ENCODE data around the gene CYP26A1.

CYP26A1 gene

GRCh38 chr10:93065675-93066543, 7.8 kb upstream of the CYP26A1 start:
- Histone ChIP-seq H3K4me1 (ENCODE audit: control insufficient read depth, insufficient read depth, low read length) (peaks cover 30% of the 10 kb centered on the region), H3K27me3 (ENCODE audit: control insufficient read depth in 1 of 2, insufficient read depth in 2 of 2, low read length in 2 of 2) (peaks cover 58 to 61% of the 10 kb centered on the region in 2 donors), H3K9me3 (ENCODE audit: control insufficient read depth in 2 of 2, low read length in 2 of 2) (no peaks in the 10 kb centered on the region), H3K9ac (ENCODE audit: low read length in 2 of 2) (no peak overlapping the region), H3K4me3 (ENCODE audit: low read length in 2 of 2) (peak overlapping the region in 1 of 2 donors; percentile 35), H3K27ac (ENCODE audit: low read length) (no peak overlapping the region), H3K36me3 (ENCODE audit: control insufficient read depth in 2 of 2, insufficient read depth in 2 of 2, low read length in 2 of 2) (no peaks in the 10 kb centered on the region)

- Histone ChIP-seq H3K4me1 (ENCODE audit: control insufficient read depth, insufficient read depth, low read length) (peaks cover 27% of the 10 kb centered on the region), H3K9me3 (ENCODE audit: control insufficient read depth in 2 of 2, low read length in 2 of 2) (no peaks in the 10 kb centered on the region), H3K9ac (ENCODE audit: low read length in 2 of 2) (no peak overlapping the region)
Measured at GRCh38 chr10:93066544-93066913, 7.2 kb upstream of the CYP26A1 start.

GRCh38 chr10:93067443-93068365, 6.0 kb upstream of the CYP26A1 start:
- Histone ChIP-seq H3K4me1 (ENCODE audit: control insufficient read depth, insufficient read depth, low read length) (peaks cover 23% of the 10 kb centered on the region), H3K36me3 (ENCODE audit: control insufficient read depth in 2 of 2, insufficient read depth in 2 of 2, low read length in 2 of 2) (no peaks in the 10 kb centered on the region), H3K9me3 (ENCODE audit: control insufficient read depth in 2 of 2, low read length in 2 of 2) (no peaks in the 10 kb centered on the region), H3K27me3 (ENCODE audit: control insufficient read depth in 1 of 2, insufficient read depth in 2 of 2, low read length in 2 of 2) (peaks cover 61 to 66% of the 10 kb centered on the region in 2 donors), H3K9ac (ENCODE audit: low read length in 2 of 2) (no peak overlapping the region), H3K27ac (ENCODE audit: low read length) (no peak overlapping the region), H3K4me3 (ENCODE audit: low read length in 2 of 2) (no peak overlapping the region)

More at GRCh38 chr10:93066544-93066913, 7.2 kb upstream of the CYP26A1 start:
- Histone ChIP-seq H3K36me3 (ENCODE audit: control insufficient read depth in 2 of 2, insufficient read depth in 2 of 2, low read length in 2 of 2) (no peaks in the 10 kb centered on the region), H3K27me3 (ENCODE audit: control insufficient read depth in 1 of 2, insufficient read depth in 2 of 2, low read length in 2 of 2) (peaks cover 59 to 60% of the 10 kb centered on the region in 2 donors), H3K27ac (ENCODE audit: low read length) (no peak overlapping the region), H3K4me3 (ENCODE audit: low read length in 2 of 2) (no peak overlapping the region)

GRCh38 chr10:93068411-93069244, 5.1 kb upstream of the CYP26A1 start:
- no peak overlapping the region for H3K9ac ChIP-seq (ENCODE audit: low read length in 2 of 2)
- H3K36me3 ChIP-seq (ENCODE audit: control insufficient read depth in 2 of 2, insufficient read depth in 2 of 2, low read length in 2 of 2): no peaks in the 10 kb centered on the region
- H3K9me3 ChIP-seq (ENCODE audit: control insufficient read depth in 2 of 2, low read length in 2 of 2): no peaks in the 10 kb centered on the region
- peak overlapping the region in 1 of 2 donors; percentile 3 for H3K4me3 ChIP-seq (ENCODE audit: low read length in 2 of 2)
- H3K4me1 ChIP-seq (ENCODE audit: control insufficient read depth, insufficient read depth, low read length): peaks cover 31% of the 10 kb centered on the region
- H3K27ac ChIP-seq (ENCODE audit: low read length): no peak overlapping the region
- H3K27me3 ChIP-seq (ENCODE audit: control insufficient read depth in 1 of 2, insufficient read depth in 2 of 2, low read length in 2 of 2): peaks cover 67 to 71% of the 10 kb centered on the region in 2 donors

GRCh38 chr10:93069245-93069561, 4.5 kb upstream of the CYP26A1 start:
- H3K4me1 ChIP-seq (ENCODE audit: control insufficient read depth, insufficient read depth, low read length): peaks cover 36% of the 10 kb centered on the region

GRCh38 chr10:93070378-93071176, 3.1 kb upstream of the CYP26A1 start:
- no peak overlapping the region for H3K9ac ChIP-seq (ENCODE audit: low read length in 2 of 2)
- H3K9me3 ChIP-seq (ENCODE audit: control insufficient read depth in 2 of 2, low read length in 2 of 2): no peaks in the 10 kb centered on the region
- no peak overlapping the region for H3K4me3 ChIP-seq (ENCODE audit: low read length in 2 of 2)
- peaks cover 67 to 81% of the 10 kb centered on the region in 2 donors for H3K27me3 ChIP-seq (ENCODE audit: control insufficient read depth in 1 of 2, insufficient read depth in 2 of 2, low read length in 2 of 2)
- peaks cover 43% of the 10 kb centered on the region for H3K4me1 ChIP-seq (ENCODE audit: control insufficient read depth, insufficient read depth, low read length)
- no peak overlapping the region for H3K27ac ChIP-seq (ENCODE audit: low read length)
- no peaks in the 10 kb centered on the region for H3K36me3 ChIP-seq (ENCODE audit: control insufficient read depth in 2 of 2, insufficient read depth in 2 of 2, low read length in 2 of 2)

More at GRCh38 chr10:93069245-93069561, 4.5 kb upstream of the CYP26A1 start:
- Histone ChIP-seq H3K27me3 (ENCODE audit: control insufficient read depth in 1 of 2, insufficient read depth in 2 of 2, low read length in 2 of 2) (peaks cover 67 to 73% of the 10 kb centered on the region in 2 donors), H3K4me3 (ENCODE audit: low read length in 2 of 2) (no peak overlapping the region), H3K27ac (ENCODE audit: low read length) (no peak overlapping the region), H3K9me3 (ENCODE audit: control insufficient read depth in 2 of 2, low read length in 2 of 2) (no peaks in the 10 kb centered on the region), H3K9ac (ENCODE audit: low read length in 2 of 2) (no peak overlapping the region), H3K36me3 (ENCODE audit: control insufficient read depth in 2 of 2, insufficient read depth in 2 of 2, low read length in 2 of 2) (no peaks in the 10 kb centered on the region)

GRCh38 chr10:93071177-93071472, 2.6 kb upstream of the CYP26A1 start:
- no peaks in the 10 kb centered on the region for H3K36me3 ChIP-seq (ENCODE audit: control insufficient read depth in 2 of 2, insufficient read depth in 2 of 2, low read length in 2 of 2)
- peaks cover 70 to 81% of the 10 kb centered on the region in 2 donors for H3K27me3 ChIP-seq (ENCODE audit: control insufficient read depth in 1 of 2, insufficient read depth in 2 of 2, low read length in 2 of 2)
- H3K4me3 ChIP-seq (ENCODE audit: low read length in 2 of 2): no peak overlapping the region
- no peaks in the 10 kb centered on the region for H3K9me3 ChIP-seq (ENCODE audit: control insufficient read depth in 2 of 2, low read length in 2 of 2)
- peaks cover 43% of the 10 kb centered on the region for H3K4me1 ChIP-seq (ENCODE audit: control insufficient read depth, insufficient read depth, low read length)
- no peak overlapping the region for H3K9ac ChIP-seq (ENCODE audit: low read length in 2 of 2)
- no peak overlapping the region for H3K27ac ChIP-seq (ENCODE audit: low read length)

GRCh38 chr10:93071674-93072224, 1.9 kb upstream of the CYP26A1 start:
- H3K4me3 ChIP-seq (ENCODE audit: low read length in 2 of 2): peak overlapping the region; percentile 44 to 74
- H3K36me3 ChIP-seq (ENCODE audit: control insufficient read depth in 2 of 2, insufficient read depth in 2 of 2, low read length in 2 of 2): no peaks in the 10 kb centered on the region
- no peaks in the 10 kb centered on the region for H3K9me3 ChIP-seq (ENCODE audit: control insufficient read depth in 2 of 2, low read length in 2 of 2)
- peaks cover 43% of the 10 kb centered on the region for H3K4me1 ChIP-seq (ENCODE audit: control insufficient read depth, insufficient read depth, low read length)
- H3K9ac ChIP-seq (ENCODE audit: low read length in 2 of 2): no peak overlapping the region
- H3K27me3 ChIP-seq (ENCODE audit: control insufficient read depth in 1 of 2, insufficient read depth in 2 of 2, low read length in 2 of 2): peaks cover 64 to 80% of the 10 kb centered on the region in 2 donors
- H3K27ac ChIP-seq (ENCODE audit: low read length): no peak overlapping the region

- no peak overlapping the region for H3K27ac ChIP-seq (ENCODE audit: low read length)
- H3K4me3 ChIP-seq (ENCODE audit: low read length in 2 of 2): peak overlapping the region; percentile 44 to 74
- peaks cover 43% of the 10 kb centered on the region for H3K4me1 ChIP-seq (ENCODE audit: control insufficient read depth, insufficient read depth, low read length)
- no peak overlapping the region for H3K9ac ChIP-seq (ENCODE audit: low read length in 2 of 2)
- no peaks in the 10 kb centered on the region for H3K9me3 ChIP-seq (ENCODE audit: control insufficient read depth in 2 of 2, low read length in 2 of 2)
- peaks cover 62 to 74% of the 10 kb centered on the region in 2 donors for H3K27me3 ChIP-seq (ENCODE audit: control insufficient read depth in 1 of 2, insufficient read depth in 2 of 2, low read length in 2 of 2)
- no peaks in the 10 kb centered on the region for H3K36me3 ChIP-seq (ENCODE audit: control insufficient read depth in 2 of 2, insufficient read depth in 2 of 2, low read length in 2 of 2)
Measured at GRCh38 chr10:93072225-93072712, 1.4 kb upstream of the CYP26A1 start.

All from stomach smooth muscle (tissue), 2 donors.